ENCODE data around the gene CCL4.
"Not testable (repeated sequence)": the region's sequence is repeated elsewhere in the genome, so short reads cannot be mapped to it uniquely, and the experiment has no call there.

Gene CCL4

GRCh38 chr17:36117505-36118382, 14.1 kb downstream of the CCL4 start:
- no peak for DNase-seq (ENCODE audit: low read depth)

DNA sequence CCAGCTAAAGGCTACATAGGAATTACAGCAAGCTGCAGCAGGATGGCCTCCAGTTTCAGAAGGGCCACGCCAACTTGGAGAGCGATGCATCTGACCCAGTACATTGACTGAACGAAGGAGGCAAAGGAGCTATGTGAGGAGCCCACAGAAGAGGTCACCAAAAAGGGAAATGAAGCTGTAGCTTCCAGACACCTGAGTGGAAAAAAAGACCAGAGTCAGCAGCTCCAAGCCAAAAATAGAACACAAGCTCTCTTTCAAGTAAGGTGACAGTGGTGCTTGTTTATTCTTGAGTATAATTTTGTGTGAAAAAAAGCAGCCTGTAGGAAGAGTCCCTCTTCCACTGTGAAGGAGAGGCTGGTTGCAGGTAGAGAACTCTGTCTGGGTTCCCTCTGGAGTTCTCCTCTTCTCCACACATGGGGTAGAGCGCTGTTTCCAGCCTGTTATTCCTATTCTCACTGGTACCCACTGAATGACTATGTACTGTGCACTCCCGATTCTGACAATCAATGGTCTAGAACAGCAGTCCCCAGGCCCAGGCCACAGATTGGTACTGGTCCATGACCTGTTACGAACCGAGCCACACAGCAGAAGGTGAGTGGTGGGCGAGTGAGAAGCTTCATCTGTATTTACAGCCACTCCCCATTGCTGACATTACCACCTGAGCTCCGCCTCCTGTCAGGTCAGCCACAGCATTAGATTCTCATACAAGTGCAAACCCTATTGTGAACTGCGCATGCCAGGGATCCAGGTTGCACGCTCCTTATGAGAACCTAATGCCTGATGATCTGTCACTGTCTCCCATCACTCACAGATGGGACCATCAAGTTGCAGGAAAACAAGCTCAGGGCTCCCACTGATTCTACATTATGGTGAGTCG, 15.1 kb downstream of the CCL4 start:
- DNase-seq (ENCODE audit: low read depth), result no peak

GRCh38 chr17:36120221-36120620, 16.6 kb downstream of the CCL4 start:
- DNase-seq (ENCODE audit: low read depth), result no peak

- not testable (repeated sequence) for DNase-seq (ENCODE audit: low read depth)
Observed at GRCh38 chr17:36121099-36121498, 17.5 kb downstream of the CCL4 start.

- no peak for DNase-seq (ENCODE audit: low read depth)
Observed at GRCh38 chr17:36123431-36123830, 19.8 kb downstream of the CCL4 start.

DNA sequence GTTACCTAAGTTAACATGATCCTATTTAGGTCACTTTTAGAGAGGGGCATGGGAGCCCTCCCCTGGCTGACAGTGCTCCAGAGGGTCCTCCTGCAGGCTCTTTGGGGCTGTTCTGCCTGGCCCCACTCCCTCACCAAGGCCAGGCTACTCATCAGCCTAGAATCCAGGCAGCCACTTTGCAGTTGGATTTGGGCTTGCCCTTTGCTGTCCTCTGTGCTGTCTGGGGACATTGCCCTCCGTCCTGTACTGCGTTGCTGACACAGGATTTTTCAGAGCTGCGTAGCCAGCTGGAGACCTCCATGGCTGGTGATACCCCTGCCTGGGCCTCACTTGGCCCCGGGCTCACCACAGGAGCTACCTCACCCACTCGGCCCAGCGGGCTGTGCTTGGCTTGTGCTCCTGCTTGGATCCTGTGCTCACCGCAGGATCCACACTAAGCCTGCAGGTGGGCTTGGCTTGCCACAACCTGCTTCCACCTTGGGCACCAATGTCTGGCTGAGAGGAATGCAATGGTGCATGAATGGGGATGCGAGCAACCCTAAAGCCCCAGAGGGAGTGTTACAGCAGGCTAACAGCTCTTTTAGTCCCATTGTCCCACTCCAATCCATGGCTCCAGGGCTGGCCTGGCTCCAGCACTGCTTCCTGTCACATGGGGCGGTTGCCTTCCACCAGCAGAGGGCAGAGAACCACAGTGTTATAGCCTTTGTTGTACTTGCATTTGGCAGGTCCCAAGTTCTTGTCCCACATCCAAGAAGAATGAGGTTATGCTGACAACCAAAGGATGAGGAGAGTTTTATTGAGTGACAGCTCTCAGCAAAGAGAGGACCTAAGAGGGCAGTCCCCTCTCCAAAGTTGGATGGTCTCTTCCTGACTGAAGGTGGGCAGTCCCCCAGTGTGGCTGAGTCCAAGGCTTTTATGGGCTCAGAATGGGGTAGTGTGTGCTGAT, 21.5 kb downstream of the CCL4 start:
- no peak for DNase-seq (ENCODE audit: low read depth)

DNA sequence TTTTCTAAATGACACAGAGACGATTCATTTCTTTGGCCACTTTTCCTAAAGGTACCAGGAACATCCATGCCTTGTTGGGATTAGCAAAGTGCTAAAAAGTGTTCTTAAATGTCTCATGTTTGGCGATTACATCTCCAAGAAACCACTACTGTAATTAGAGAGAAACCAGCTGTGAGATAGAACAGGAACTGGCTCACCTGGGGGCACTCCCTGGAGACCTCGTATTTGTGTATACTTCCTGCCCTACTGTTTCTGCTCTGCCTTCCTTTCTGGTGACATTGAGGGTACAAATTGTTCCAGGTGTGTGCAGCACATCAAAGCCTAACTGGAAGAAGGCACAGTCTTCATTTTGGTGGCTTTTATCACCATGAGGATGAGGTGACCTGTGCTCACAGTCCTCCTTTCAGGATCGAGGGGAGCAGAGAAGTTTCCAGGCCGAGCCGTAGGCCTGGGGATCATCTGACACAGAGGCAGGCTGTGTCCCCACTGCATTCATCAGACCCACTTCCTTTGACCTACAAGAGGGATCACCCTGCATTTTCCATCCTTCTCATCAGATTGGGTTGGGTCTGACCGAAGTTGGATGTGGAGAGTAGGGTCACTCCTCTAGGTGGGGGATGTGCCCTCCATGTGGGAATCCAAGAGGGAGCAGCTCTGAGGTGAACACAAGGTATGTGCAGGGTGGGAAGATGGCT, 23.7 kb downstream of the CCL4 start:
- no peak for DNase-seq (ENCODE audit: low read depth)

GRCh38 chr17:36127911-36128310, 24.3 kb downstream of the CCL4 start:
- no peak for DNase-seq (ENCODE audit: low read depth)

GRCh38 chr17:36128411-36128978, 24.9 kb downstream of the CCL4 start:
- DNase-seq (ENCODE audit: low read depth), result no peak

DNA sequence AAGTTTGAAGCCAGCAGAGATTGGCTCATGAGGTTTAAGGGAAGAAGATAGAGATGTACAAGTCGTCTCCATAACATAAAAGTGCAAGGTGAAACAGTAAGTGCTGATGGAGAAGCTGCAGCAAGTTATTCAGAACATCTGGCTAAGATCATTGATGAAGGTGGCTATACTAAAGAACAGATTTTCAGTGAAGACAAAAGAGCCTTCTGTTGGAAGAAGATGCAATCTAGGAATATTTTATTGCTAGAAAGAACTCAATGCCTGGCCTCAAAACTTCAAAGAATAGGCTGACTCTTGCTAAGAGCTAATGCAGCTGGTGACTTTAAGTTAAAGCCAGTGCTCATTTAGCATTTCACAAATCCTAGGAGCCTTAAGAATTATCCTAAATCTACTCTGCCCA, 26.0 kb downstream of the CCL4 start:
- DNase-seq (ENCODE audit: low read depth), result no peak

DNA sequence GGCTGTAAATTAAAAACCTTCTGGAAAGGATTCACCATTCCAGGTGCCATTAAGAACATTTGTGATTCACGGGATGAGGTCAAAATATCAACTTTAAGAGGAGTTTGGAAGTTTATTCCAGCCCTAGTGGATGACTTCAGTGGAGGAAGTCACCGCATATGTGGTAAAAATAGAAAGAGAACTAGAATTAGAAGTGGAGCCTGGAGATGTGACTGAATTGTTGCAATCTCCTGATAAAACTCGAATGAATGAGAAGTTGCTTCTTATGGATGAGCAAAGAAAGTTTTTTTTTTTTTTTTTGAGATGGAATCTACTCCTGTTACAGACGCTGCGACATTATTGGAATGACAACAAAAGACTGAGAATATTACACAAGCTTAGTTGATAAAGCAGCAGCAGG, 26.7 kb downstream of the CCL4 start:
- DNase-seq (ENCODE audit: low read depth), result no peak

- DNase-seq (ENCODE audit: low read depth), result no peak
Observed at GRCh38 chr17:36131421-36131820, 27.8 kb downstream of the CCL4 start.

DNA sequence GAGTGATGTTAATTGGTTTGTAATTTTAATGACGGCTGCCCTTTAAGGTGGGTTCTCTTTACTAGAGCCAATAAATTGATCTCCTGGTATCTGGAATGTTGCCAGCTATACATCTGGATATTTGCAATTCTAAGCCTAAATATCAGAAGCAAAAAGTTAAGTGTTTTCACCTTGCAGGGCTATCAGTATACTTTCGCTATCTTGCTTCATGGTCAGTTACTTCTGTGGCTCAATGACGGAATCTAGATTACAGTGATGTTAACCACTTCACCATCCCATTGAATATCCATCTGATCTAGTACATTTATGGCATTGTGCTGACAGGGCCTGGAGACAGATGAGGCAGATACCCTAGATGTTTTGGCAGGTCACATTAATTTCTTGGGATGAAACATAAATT, 28.3 kb downstream of the CCL4 start:
- no peak for DNase-seq (ENCODE audit: low read depth)

DNA sequence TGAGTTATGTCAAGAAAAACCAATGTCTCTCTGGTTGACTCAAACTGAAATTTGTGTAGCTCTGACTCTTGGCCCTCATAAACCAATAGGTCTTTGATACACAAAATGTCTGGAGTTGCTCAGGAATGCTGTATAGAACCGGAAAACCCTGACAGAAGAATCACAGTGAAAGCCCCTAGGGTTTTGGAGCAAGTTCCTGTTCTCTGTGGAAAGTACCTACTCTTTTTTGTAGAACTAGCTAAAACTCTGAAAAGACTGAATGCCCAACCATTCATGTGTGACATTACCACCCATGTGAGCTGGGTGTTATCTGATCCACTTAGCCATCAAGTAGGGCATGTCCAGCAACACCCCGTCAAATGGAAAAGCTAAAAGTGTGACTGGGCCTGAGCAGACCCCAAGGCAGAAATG, 28.8 kb downstream of the CCL4 start:
- no peak for DNase-seq (ENCODE audit: low read depth)

- DNase-seq (ENCODE audit: low read depth), result no peak
Observed at GRCh38 chr17:36133602-36134236, 30.1 kb downstream of the CCL4 start.

GRCh38 chr17:36135465-36135864, 31.8 kb downstream of the CCL4 start:
- DNase-seq (ENCODE audit: low read depth), result no peak

DNA sequence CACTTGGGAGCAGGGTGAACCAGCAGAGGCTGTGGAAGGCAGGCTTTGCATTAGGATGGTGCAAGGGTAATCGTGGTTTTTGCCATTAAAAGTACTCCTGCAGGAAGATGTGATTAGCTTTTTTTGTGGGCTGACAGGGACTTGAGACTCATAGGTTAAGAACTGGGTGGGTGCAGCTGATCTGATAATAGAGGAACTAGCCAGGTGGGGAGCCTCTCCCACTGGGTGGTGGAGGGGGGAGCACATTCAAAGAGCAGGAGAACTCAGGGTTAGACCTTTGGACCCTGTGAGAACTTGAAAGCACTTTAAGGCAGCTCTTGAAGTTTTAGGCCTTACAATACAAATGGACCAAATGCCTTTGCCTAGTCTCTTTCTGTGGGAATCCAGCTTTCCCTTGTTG, 32.4 kb downstream of the CCL4 start:
- no peak for DNase-seq (ENCODE audit: low read depth)

GRCh38 chr17:36136439-36136838, 32.8 kb downstream of the CCL4 start:
- no peak for DNase-seq (ENCODE audit: low read depth)

- no peak for DNase-seq (ENCODE audit: low read depth)
Observed at GRCh38 chr17:36142235-36142634, 38.6 kb downstream of the CCL4 start.

DNA sequence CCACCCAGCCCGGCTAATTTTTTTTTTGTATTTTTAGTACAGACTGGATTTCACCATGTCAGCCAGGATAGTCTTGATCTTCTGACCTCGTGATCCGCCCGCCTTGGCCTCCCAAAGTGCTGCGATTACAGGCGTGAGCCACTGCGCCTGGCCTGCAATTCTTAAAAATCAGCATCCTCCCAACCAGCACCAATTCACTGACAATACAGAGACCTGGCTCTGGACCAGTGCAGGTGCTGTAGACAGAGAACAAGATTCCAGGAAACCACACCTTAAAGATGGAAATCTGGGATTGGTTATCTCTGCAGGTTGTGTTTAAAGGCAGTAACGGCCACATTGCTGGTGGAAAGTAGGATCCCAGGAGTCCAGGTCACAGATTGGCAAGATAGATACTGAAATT, 39.2 kb downstream of the CCL4 start:
- DNase-seq (ENCODE audit: low read depth), result no peak

DNA sequence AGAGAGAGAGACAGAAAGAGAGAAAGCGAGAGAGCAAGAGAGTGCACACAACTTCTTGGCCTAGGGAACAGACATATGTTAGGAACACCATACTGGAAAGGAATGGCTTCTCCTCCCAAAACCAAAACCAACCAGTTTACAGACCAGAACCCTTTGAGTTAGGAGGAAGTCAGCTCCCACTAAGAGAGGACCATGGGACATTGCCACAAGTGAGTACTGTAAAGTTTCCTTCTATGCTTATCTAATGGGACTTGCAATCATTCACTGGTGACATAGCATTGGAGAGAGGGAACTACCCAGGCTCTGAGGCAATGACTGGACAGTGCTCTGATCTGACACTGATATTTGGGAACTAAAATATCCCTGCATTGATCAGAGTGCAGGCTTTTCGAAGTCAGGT, 40.4 kb downstream of the CCL4 start:
- DNase-seq (ENCODE audit: low read depth), result no peak

Measured in activated T-helper 1 cell treated with Interleukin-2 at 50 U/mL for 16 hours (primary cell).